ENCODE data around the gene LIN37.

Gene LIN37

DNA sequence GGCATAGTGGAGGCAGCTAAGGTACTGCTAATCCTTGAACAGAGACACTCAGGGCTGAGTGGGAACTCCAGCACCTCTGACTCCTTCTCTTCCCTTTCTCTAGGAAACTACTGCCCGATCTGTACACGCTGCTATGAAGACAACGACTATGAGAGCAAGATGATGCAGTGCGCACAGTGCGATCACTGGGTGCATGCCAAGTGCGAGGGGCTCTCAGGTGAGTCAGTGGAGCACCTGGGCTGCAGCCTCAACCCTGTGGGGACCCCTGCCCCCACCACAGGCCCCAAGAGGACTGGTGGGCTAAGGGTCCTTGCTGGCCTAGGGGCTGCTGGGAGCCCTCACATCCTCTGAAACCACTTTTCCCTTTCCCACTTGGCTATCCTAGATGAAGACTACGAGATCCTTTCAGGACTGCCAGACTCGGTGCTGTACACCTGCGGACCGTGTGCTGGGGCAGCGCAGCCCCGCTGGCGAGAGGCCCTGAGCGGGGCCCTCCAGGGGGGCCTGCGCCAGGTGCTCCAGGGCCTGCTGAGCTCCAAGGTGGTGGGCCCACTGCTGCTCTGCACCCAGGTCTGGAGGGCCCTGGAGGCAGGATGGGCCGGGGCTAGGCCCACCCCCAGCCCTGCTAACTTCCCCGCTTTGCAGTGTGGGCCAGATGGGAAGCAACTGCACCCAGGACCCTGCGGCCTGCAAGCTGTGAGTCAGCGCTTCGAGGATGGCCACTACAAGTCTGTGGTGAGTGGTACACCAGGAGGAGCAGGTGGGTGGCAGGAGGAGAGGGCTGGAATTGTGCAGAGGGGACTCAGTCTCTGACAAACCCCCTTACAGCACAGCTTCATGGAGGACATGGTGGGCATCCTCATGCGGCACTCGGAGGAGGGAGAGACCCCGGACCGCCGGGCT is 21.1 kb upstream of the LIN37 start:
- TF ChIP-seq ESRRG (CRISPR knock-in tag; IDR thresholded peaks at IDR 0.05) = no peak
- no peak for TF ChIP-seq TCF4 (CRISPR knock-in tag; IDR thresholded peaks at IDR 0.05; ENCODE audit: borderline replicate concordance)
- TF ChIP-seq ZFP3 (CRISPR knock-in tag; IDR thresholded peaks at IDR 0.05) = no peak
- TF ChIP-seq GLIS3 (CRISPR knock-in tag; IDR thresholded peaks at IDR 0.05) = no peak
- TF ChIP-seq PPARA (CRISPR knock-in tag; IDR thresholded peaks at IDR 0.05; ENCODE audit: borderline replicate concordance) = no peak
- TF ChIP-seq, protein P1, sequence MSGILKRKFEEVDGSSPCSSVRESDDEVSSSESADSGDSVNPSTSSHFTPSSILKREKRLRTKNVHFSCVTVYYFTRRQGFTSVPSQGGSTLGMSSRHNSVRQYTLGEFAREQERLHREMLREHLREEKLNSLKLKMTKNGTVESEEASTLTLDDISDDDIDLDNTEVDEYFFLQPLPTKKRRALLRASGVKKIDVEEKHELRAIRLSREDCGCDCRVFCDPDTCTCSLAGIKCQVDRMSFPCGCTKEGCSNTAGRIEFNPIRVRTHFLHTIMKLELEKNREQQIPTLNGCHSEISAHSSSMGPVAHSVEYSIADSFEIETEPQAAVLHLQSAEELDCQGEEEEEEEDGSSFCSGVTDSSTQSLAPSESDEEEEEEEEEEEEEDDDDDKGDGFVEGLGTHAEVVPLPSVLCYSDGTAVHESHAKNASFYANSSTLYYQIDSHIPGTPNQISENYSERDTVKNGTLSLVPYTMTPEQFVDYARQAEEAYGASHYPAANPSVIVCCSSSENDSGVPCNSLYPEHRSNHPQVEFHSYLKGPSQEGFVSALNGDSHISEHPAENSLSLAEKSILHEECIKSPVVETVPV (CRISPR knock-in tag; IDR thresholded peaks at IDR 0.05) = no peak
- TF ChIP-seq ZNF565 (CRISPR knock-in tag; conservative IDR thresholded peaks at IDR 0.05; ENCODE audit: low read depth) = no peak
- TF ChIP-seq OSR1 (CRISPR knock-in tag; IDR thresholded peaks at IDR 0.05) = no peak
- no peak for TF ChIP-seq ZNF70 (CRISPR knock-in tag; IDR thresholded peaks at IDR 0.05)
- no peak for TF ChIP-seq ARNTL (CRISPR knock-in tag; IDR thresholded peaks at IDR 0.05; ENCODE audit: borderline replicate concordance, low read depth)
- TF ChIP-seq RARB (CRISPR knock-in tag; IDR thresholded peaks at IDR 0.05) = no peak
- TF ChIP-seq, protein P2, sequence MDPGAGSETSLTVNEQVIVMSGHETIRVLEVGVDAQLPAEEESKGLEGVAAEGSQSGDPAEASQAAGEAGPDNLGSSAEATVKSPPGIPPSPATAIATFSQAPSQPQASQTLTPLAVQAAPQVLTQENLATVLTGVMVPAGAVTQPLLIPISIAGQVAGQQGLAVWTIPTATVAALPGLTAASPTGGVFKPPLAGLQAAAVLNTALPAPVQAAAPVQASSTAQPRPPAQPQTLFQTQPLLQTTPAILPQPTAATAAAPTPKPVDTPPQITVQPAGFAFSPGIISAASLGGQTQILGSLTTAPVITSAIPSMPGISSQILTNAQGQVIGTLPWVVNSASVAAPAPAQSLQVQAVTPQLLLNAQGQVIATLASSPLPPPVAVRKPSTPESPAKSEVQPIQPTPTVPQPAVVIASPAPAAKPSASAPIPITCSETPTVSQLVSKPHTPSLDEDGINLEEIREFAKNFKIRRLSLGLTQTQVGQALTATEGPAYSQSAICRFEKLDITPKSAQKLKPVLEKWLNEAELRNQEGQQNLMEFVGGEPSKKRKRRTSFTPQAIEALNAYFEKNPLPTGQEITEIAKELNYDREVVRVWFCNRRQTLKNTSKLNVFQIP (CRISPR knock-in tag; IDR thresholded peaks at IDR 0.05; ENCODE audit: borderline replicate concordance, low read depth) = no peak
- no peak for ATAC-seq

DNA sequence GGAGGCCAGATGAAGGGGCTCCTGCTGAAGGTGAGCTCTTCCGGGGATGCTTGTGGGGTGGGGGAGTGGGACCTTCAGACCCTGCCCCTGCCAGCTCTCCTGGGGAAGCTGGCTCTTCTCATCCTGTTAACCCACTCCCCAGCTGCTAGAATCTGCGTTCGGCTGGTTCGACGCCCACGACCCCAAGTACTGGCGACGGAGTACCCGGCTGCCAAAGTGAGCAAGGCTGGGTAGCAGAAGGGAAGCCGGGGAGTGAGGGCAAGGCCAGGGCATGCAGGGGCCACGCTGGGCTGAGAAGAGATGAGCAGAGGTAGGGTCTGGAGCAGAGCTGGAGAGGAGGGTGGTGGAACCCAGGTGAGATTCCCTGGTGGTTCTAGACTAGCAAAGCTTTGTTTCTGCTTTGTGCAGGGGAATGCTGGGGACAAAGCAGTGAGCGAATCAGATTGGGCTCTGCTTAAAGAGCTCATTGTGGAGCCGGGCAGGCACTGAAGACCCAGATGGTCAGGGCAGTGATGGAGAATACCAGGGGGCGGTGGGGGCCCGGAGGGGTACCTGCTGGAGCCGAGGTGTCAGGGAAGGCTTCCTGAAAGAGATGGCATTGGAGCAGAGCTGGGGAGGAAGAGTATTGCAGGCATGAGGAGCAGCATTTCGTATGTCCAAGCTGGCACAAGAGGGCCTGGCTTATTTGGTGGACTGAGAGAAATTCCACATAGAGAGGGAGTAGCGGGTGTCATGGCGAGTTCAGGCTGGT is 20.2 kb upstream of the LIN37 start:
- no peak for ATAC-seq
- TF ChIP-seq, protein P3, sequence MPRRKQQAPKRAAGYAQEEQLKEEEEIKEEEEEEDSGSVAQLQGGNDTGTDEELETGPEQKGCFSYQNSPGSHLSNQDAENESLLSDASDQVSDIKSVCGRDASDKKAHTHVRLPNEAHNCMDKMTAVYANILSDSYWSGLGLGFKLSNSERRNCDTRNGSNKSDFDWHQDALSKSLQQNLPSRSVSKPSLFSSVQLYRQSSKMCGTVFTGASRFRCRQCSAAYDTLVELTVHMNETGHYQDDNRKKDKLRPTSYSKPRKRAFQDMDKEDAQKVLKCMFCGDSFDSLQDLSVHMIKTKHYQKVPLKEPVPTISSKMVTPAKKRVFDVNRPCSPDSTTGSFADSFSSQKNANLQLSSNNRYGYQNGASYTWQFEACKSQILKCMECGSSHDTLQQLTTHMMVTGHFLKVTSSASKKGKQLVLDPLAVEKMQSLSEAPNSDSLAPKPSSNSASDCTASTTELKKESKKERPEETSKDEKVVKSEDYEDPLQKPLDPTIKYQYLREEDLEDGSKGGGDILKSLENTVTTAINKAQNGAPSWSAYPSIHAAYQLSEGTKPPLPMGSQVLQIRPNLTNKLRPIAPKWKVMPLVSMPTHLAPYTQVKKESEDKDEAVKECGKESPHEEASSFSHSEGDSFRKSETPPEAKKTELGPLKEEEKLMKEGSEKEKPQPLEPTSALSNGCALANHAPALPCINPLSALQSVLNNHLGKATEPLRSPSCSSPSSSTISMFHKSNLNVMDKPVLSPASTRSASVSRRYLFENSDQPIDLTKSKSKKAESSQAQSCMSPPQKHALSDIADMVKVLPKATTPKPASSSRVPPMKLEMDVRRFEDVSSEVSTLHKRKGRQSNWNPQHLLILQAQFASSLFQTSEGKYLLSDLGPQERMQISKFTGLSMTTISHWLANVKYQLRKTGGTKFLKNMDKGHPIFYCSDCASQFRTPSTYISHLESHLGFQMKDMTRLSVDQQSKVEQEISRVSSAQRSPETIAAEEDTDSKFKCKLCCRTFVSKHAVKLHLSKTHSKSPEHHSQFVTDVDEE (CRISPR knock-in tag; IDR thresholded peaks at IDR 0.05) = no peak
- TF ChIP-seq ZC3H10 (CRISPR knock-in tag; IDR thresholded peaks at IDR 0.05) (no peak), ZFP30 (CRISPR knock-in tag; IDR thresholded peaks at IDR 0.05) (no peak), SNAI2 (CRISPR knock-in tag; IDR thresholded peaks at IDR 0.05) (no peak), ARNTL (CRISPR knock-in tag; IDR thresholded peaks at IDR 0.05; ENCODE audit: borderline replicate concordance, low read depth) (no peak), ZNF8 (CRISPR knock-in tag; IDR thresholded peaks at IDR 0.05) (no peak), ZNF70 (CRISPR knock-in tag; IDR thresholded peaks at IDR 0.05) (no peak), ESRRG (CRISPR knock-in tag; IDR thresholded peaks at IDR 0.05) (no peak), CSDC2 (CRISPR knock-in tag; IDR thresholded peaks at IDR 0.05) (no peak), BACH2 (CRISPR knock-in tag; IDR thresholded peaks at IDR 0.05; ENCODE audit: borderline replicate concordance) (no peak), TOX (CRISPR knock-in tag; IDR thresholded peaks at IDR 0.05; ENCODE audit: borderline replicate concordance) (no peak), OSR1 (CRISPR knock-in tag; IDR thresholded peaks at IDR 0.05) (no peak), RARB (CRISPR knock-in tag; IDR thresholded peaks at IDR 0.05) (no peak), PPARA (CRISPR knock-in tag; IDR thresholded peaks at IDR 0.05; ENCODE audit: borderline replicate concordance) (no peak), TCF4 (CRISPR knock-in tag; IDR thresholded peaks at IDR 0.05; ENCODE audit: borderline replicate concordance) (no peak), GLIS3 (CRISPR knock-in tag; IDR thresholded peaks at IDR 0.05) (no peak)
- TF ChIP-seq, protein P1 (CRISPR knock-in tag; IDR thresholded peaks at IDR 0.05) = no peak
- TF ChIP-seq, protein P4, sequence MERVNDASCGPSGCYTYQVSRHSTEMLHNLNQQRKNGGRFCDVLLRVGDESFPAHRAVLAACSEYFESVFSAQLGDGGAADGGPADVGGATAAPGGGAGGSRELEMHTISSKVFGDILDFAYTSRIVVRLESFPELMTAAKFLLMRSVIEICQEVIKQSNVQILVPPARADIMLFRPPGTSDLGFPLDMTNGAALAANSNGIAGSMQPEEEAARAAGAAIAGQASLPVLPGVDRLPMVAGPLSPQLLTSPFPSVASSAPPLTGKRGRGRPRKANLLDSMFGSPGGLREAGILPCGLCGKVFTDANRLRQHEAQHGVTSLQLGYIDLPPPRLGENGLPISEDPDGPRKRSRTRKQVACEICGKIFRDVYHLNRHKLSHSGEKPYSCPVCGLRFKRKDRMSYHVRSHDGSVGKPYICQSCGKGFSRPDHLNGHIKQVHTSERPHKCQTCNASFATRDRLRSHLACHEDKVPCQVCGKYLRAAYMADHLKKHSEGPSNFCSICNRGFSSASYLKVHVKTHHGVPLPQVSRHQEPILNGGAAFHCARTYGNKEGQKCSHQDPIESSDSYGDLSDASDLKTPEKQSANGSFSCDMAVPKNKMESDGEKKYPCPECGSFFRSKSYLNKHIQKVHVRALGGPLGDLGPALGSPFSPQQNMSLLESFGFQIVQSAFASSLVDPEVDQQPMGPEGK (CRISPR knock-in tag; IDR thresholded peaks at IDR 0.05; ENCODE audit: borderline replicate concordance) = no peak
- TF ChIP-seq, protein P5, sequence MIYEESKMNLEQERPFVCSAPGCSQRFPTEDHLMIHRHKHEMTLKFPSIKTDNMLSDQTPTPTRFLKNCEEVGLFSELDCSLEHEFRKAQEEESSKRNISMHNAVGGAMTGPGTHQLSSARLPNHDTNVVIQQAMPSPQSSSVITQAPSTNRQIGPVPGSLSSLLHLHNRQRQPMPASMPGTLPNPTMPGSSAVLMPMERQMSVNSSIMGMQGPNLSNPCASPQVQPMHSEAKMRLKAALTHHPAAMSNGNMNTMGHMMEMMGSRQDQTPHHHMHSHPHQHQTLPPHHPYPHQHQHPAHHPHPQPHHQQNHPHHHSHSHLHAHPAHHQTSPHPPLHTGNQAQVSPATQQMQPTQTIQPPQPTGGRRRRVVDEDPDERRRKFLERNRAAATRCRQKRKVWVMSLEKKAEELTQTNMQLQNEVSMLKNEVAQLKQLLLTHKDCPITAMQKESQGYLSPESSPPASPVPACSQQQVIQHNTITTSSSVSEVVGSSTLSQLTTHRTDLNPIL (CRISPR knock-in tag; IDR thresholded peaks at IDR 0.05; ENCODE audit: low read depth) = no peak
- TF ChIP-seq, protein P2 (CRISPR knock-in tag; IDR thresholded peaks at IDR 0.05; ENCODE audit: borderline replicate concordance, low read depth) = no peak
